Fibroblast of skin of right quadriceps (primary cell): Measurements from ENCODE around the gene LTB4R.
"Not testable (repeated sequence)": the region's sequence is repeated elsewhere in the genome, so short reads cannot be mapped to it uniquely, and the experiment has no call there.

Experiments used
- DNase-seq: peaks from one replicate; pipeline ENCODE4 v3.0.0-alpha.2; 2013

Gene LTB4R

DNA sequence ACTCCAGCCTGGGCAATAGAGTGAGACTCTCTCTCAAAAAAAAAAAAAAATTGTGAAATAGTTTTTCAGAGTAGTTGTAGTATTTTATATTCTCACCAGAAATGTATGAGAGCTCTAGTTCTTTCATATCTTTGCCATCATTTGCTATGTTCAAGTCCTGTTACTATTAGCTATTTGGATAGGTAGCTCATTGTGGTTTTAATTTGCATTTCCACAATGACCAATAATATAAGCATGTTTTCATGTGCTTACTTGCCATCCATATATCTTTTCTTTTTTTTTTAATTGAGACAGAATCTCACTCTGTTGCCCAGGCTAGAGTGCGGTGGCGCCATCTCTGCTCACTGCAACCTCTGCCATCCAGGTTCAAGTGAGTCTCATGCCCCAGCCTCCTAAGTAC is 36.9 kb downstream of the LTB4R start:
- DNase-seq = no peak

DNA sequence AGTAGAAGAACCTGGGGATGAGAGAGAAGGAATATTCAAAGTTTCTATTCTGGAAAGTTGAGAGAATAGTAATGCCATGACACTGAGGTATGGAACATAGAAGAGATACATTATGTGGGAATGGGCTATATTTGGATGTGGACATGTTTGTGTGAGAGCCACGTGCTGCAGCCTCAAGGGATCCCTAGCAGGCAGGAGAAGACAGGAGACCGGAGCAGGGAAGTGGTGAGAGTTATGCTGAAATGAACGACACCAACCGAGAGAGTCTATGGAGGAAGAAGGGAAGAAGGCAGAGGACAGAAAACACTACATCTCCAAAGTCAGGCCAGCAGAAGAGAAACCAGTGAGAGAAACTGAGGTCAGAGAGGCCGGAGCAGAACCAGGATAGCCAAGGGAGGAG is 38.4 kb downstream of the LTB4R start:
- no peak for DNase-seq

DNA sequence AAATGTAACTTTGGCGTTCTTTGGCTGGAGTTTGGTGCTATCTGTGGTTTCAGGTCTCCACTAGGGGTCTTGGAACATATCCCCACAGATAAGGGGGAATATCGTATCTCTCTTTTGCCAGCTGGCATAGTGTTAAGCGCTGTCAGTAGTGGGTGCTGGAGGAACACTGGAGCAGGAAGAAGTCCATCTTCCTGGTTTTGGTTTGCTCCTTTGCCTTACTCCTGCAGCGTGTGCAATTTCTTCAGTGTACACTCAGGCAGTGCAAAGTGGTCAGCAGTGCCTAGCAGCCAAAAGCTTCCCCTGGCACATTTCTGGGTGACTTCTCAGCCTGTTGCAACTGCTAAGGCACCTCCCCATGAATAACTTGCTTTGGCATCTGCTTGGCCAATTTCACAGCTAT is 40.2 kb downstream of the LTB4R start:
- peak; percentile 30 for DNase-seq

DNA sequence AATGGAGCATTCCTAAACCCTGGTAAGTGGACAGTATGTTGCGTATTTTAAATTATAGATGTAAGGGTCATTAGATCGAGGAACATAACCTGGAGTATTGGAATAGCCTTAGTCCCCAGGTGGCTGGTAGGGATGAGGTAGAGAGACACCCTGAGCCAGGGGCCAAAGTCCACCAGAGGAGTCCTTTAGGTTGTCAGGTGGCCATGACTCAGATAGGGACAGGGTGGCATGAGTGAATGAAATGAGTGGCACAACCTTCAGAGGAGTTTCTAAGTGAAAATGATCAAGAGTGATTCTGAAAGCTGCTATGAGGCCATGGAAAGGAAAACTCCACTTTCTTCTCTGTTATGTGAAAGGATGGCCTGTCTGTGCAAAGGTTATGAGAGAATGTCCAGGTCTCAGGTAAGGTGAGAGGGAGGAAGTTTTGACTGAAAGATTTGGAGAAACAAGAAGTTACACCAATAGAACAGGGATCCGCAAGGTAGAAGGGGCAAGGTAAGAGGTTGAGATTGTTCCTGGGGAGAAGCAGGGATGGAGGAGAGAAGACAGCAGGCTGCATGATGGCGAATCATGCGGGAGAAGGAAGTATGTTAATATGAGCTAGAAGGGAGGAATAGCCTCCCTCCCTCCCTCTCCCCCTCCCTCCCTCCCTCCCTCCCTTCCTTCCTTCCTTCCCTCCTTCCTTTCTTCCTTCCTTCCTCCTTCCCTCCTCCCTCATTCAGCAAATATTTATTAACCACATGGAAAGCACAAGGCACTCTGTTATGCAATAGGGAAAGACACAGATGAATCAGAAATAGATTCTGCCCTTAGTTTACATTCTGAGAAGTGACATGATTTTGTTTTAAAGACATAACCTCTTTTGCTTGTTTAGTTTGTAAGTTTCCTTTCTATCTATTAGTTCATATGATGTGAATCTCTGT is 42.5 kb downstream of the LTB4R start:
- peak; percentile 58 for DNase-seq

DNA sequence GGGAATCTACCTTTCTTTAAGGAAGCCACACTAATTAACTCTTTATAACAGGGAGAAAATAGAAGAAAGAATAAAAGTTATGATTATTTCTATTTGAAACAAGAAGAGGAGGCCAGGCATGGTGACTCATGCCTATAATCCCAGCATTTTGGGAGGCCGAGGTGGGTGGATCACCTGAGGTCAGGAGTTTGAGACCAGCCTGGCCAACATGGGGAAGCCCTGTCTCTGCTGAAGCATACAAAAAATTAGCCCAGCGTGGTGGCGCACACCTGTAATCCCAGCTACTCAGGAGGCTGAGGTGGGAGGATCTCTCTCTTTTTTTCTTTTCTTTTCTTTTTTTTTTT is 43.2 kb downstream of the LTB4R start:
- DNase-seq = not testable (repeated sequence)

DNA sequence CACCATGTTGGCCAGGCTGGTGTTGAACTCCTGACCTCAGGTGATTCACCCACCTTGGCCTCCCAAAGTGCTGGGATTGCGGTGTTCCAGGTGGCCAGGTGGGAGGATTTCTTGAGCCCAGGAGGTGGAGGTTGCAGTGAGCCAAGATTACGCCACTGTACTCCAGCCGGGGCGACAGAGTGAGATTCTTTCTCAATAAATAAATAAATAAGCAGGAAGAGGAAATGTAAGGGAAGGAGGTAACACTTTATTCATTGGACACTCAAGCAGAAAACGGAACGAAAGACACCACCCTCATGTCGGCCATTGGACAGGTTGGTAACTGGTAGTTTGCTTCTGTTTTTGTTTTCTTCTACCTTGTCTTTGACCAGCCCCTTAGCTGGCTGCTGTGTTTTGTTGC is 43.7 kb downstream of the LTB4R start:
- no peak for DNase-seq

DNA sequence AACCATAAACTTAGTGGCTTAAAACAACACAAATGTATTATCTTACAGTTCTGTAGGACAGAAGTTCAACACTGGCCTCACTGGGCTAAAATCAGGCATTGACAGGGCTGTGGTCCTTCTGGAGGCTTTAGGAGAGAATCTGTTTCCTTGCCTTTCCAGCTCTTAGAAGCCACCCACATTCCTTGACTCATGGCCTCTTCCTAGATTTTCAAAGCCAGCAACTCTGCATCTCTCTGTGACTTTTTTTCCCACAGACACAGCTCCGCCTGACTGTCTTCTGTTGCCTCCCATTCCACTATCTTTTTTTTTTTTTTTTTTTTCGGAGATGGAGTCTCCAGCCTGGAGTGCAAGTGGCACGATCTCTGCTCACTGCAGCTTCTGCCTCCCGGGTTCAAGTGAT is 44.9 kb downstream of the LTB4R start:
- no peak for DNase-seq

DNA sequence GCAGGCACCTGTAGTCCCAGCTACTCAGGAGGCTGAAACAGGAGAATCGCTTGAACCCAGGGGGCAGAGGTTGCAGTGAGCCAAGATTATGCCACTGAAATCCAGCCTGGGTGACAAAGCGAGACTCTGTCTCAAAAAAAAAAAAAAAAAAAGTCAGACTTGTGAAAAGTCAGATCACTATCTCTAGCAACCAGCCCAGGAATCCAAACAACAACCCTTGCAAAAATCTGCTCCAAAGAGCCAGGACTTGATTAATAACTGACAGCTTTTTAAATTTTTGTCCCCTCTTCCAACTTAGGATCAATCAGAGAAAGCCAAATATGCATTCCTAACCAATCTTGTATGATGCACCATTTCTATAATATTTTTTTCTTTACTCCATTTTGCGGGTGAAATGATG is 49.0 kb downstream of the LTB4R start:
- DNase-seq = no peak

DNA sequence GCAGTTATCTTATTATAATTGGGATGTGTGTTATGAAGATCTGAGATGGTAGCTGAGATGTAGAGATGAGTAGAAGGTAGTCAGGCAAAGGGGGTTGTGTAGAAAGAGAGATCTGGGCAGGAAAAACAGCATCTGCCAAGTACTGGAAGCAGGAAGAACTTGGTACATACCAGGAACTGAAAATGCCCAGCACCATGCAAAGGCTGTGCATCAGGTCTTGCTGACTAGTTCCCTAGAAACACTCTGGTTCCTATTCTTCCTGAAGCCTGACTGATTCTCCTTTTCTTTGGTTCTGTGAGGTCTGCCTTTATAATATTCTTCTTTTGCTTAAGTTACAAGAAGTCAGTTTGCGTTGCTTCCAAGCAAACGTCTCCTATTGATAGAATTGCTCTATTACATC is 50.0 kb downstream of the LTB4R start:
- no peak for DNase-seq

DNA sequence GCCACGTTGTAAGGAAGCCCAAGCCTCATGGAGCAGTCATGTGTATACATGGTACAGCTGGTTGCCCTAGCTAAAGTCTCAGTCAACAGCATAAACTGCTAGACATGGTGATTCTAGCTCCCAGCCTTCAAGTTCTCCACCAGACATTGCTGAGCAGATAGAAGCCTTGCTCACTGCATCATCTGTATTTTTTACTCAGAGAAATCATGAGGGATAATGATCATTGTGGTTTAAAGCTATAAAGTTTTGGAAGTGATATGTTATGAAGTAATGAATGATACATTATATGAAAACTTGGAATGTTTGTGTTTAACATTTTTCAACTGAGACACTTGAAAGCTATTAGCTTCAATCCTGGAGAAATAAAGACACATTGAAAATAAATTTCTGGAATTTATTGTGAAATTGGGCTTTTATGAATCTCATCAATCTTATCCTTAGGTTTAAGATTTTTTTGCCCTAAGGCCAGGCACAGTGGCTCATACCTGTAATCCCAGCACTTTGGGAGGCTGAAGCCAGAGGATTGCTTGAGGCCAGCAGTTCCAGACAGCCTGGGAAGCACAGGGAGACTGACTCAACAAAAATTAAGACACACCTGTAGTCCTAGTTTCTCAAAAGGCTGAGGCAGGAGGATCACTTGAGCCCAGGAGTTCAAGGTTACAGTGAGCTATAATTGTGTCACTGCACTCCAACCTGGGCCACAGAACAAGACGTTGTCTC is 51.1 kb downstream of the LTB4R start:
- DNase-seq = peak; percentile 72

DNA sequence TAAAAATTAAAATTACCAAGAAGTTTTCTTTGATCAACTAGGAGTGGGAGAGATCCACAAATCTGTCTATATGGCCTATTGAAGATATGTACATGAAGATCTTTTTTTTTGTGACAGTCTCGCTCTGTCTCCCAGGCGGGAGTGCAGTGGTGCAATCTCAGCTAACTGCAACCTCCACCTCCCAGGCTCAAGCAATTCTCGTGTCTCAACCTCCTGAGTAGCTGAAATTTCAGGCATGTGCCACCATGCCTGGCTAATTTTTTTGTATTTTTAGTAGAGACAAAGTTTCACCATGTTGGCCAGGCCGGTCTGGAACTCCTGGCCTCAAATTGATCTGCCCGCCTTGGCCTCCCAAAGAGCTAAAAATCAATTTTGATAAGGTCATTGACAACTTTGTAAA is 52.1 kb downstream of the LTB4R start:
- DNase-seq = no peak

DNA sequence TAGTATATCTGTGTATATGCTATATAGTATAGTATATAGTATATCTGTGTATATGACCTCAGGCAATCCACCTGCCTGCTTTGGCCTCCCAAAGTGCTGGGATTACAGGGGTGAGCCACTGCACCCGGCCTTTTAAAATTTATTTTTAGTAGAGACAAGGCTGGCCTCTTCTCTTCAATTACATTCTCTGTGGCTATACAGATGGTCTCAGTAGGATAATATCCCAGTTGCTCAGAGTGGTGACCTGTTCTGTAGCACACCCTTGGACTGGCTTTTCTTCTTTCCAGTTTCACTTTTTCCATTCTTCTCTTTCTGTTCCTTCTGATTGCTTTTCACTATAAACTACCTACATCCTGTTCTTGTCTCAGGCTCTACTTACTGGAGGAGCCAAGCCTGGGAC is 53.5 kb downstream of the LTB4R start:
- DNase-seq = no peak

DNA sequence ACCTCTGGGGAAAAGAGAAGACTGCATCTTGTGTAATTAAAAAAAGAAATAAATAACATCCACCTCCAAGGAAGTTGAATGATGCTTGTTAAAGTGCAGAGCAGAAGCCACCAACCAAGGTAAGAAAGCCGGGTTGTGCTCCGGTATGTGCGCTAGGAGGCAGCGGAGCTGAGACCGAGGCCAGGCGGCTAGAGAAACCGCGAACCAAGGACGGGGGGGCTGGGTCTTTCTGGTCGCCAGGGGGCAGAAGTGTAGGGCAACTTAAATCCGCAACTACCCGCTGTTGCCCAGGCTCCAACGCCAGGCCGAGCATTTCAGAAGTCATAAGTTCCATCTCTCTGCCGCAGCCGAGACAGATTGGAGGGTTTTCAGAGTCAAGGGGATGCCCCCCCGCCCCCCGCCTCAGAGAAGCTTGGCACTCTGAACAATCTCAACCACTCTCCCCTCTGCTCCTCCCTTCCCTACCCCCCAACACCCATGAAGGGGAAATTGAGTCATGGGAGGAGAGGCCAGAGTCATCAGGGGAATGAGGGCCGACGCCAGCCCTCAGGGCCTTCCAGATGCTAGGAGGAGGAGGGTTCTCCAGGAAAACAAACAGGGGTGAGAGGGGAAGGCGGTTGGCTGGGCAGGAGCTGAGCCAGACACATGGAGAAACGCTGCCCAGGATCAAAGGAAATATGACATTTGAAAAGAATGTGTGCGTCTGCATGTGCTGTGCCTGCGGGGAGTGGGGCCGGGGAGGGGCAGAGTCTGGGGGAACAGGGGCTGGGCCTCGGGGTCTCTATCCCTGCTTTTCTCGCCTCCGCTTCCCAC is 54.5 kb downstream of the LTB4R start:
- DNase-seq = peak; percentile 90

DNA sequence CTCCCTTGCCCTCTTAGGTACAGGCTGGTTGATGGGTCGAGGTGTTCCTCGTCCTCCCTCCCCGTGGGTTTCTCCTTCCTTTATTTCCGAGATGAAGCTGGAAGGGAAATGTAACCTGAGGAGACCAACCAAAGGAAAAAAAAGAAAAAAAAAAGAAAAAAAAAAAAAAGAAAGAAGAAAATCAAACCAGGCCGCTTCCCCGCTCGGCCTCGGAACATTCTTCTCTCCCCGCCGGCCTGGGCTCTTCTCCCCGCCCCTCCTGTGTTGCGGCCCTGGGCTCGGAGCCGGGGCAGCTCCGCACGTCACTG is 55.1 kb downstream of the LTB4R start:
- no peak for DNase-seq

DNA sequence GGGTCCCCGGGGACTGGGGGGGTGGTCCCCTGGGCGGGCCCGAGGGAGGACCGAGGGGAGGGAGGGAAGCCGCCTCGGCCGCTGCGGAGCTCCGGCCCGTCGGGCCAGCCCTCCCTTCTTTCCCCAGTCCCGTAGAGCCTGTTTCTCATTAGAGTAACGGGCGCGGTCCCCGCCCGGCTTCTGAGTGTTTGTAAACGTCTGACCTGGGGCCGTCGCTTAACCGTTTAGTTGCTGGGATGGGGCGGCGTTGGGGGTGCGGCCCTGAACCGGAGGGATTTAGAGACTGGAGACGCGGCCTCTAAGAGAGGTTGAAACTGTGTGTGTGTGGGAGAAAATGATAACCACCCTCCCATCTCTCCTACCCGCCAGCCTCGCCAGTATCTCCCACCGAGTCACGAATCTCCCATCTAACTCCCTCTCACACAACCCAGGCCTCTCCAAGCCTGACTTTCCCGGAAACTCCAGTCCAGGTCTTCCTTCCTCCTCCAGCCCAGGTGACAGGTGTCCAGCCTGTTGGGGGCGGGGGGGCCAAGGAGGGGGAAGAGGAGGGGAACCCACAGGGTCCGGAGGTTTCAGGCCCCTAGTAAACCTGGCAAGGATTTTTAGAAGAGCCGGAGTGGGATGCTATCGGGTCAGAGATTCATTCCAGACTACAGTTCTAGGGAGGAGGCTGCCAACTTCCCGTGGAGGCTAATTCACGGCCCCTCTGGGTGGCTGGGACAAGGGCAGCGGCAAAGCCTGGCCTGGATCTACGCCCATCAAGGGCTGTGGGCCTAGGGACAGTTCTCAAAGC is 55.6 kb downstream of the LTB4R start:
- peak; percentile 98 for DNase-seq
